HG02763 (cell line): ENCODE data around the gene HIGD2A.

Experiments
- ATAC-seq: cut with Tn5 transposase; IDR thresholded peaks from one replicate; pipeline ENCODE4 v1.9.1; 2021; ENCODE audit warnings: mild to moderate bottlenecking, moderate library complexity; ENCODE audit not compliant: unreplicated experiment

HIGD2A gene

GRCh38 chr5:176415240-176415951, 26.8 kb downstream of the HIGD2A start:
- no peak for ATAC-seq

DNA sequence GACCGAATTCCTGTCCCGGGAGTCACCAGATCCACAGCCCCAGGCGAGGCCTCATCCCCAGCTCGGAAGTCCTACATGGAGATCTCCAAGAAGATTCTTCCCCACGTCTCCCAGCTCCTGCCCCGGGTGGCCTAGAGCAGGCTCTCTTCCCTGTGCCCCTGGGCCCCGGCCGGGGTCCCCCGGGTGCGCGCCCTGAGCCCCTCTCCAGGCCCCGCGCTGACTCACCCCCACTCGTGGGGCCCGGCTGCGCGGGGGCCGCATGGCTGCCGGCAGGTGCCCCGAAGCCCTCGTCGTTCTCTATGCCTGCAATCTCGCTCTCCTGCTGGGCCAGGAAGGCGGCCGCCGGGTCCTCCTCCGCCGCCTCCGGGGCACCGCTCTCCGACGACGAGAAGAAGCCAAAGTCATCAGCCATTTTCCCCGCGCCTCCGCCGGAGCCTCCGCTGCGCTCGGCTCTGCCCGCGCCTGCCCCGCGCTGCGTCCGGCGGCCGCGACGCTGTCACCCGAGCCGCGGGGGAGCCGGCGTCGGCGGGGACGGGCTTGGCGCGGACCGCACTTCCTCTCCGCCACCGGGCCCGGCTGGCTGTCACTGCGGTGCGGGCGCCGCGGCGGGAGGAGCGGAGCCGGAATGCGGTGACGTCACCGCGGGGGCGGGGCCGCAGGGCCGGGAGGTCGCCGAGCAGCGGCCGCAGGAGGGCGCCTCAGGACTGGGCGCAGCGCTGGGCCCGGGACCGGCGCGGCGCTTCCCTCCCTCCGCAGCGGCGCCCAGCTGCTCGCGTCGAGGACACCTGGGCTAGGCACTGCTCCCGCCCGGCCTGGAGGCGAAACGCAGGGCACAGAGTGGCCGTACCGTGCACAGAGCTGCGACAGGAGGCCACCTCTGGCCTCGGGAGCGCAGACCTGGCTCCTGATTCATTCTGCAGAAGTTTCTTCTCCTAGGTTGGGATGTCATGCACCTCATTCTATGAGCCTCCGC, 27.7 kb downstream of the HIGD2A start, which contains the start of gene CLTB:
TSS of gene CLTB (minus strand) at position 588 of the 973 bp plus-strand sequence. CDS start at position 412, 176 bp downstream.
- ATAC-seq = peak; percentile 93

DNA sequence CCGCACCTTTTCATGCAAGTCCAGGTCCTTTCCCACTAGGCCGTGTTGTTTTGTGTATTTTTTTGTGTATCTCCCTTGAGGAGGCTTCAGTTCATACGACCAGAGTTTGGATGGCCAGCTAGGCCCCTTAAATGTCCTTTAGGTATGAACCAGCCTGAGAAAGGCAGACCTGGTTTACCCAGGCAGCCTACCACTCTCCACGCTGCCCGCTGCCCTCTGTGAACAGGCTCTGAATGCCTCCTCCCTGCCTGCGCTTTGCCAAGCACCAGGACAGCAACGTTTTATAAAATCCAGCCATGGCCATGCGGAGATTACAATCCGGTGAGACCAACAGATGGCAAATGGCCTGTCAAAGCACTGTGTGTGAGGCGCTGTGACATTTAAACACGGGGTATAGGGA, 28.4 kb downstream of the HIGD2A start:
- ATAC-seq = no peak

DNA sequence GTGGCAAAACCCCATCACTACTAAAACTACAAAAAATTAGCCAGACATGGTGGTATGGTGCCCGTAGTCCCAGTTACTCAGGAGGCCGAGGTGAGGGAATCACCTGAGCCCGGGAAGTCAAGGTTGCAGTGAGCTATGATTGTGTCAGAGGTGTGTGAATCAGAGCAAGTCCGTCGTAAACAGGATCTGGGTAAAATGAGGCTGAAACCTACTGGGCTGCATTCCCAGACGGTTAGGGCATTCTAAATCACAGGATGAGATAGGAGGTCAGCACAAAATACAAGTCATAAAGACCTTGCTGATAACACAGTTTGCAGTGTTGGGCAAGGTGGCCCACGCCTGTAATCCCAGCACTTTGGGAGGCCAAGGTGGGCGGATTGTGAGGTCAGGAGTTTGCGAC, 29.7 kb downstream of the HIGD2A start:
- ATAC-seq = no peak

GRCh38 chr5:176420086-176420485, 31.5 kb downstream of the HIGD2A start:
- no peak for ATAC-seq

DNA sequence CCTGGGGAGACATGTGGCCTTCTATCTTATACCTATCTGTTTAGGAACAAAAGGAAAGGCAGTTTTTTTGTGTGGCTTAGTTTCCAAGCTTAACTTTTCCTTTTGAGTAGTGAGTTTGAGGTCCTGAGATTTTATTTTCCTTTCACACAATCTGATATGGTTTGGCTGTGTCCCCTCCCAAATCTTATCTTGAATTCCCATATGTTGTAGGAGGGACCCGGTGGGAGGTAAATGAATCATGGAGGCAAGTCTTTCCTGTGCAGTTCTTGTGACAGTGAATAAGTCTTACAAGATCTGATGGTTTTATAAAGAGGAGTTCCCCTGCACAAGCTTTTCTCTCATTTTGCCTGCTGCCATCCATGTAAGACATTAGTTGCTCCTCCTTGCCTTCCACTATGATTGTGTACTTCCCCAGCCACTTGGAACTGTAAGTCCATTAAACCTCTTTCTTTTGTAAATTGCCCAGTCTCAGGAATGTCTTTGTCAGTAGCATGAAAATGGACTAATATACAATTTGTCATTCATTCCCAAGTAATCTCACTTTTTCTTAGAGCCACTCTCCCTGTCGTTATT, 32.5 kb downstream of the HIGD2A start:
- ATAC-seq = no peak

- no peak for ATAC-seq
These were observed 35.6 kb downstream of the HIGD2A start for GRCh38 chr5:176424181-176424580.

DNA sequence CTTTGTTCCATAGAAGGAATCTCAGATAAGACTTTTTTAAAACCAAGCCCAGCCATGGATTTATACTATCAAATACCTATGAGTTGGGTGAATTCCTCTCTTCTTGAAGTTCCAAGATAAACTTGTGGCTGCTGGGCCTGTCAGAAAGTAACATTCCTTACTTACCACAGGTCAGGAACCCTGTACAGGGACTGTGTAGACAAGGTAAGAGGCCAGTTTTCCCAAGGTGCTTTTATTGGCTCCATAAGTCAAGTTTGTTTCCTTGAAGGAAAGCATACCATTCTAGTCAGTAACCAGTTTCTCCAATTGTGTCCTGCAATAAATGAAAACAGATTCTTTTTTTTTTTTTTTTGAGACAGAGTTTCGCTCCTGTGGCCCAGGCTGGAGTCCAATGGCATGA, 36.6 kb downstream of the HIGD2A start:
- no peak for ATAC-seq

DNA sequence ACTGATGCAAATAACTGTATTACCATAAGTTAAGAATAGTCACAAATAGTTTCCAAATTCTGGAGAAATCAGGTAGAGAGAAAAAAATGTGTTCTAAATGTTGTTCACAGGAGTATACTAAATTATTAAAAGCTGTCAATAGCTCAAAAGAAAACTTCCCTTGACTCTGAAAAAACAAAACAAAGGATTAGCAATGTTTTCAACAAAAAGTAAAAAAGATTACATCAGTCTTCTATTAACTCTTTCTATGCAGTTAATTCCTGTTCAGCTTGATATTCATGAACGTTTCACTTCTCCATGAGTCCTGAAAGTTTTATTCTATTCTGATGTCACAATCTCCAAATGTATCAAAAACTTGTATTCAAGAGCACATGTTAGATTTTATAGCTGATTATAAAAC, 37.2 kb downstream of the HIGD2A start:
- ATAC-seq = no peak

GRCh38 chr5:176426876-176427275, 38.3 kb downstream of the HIGD2A start:
- ATAC-seq = no peak

DNA sequence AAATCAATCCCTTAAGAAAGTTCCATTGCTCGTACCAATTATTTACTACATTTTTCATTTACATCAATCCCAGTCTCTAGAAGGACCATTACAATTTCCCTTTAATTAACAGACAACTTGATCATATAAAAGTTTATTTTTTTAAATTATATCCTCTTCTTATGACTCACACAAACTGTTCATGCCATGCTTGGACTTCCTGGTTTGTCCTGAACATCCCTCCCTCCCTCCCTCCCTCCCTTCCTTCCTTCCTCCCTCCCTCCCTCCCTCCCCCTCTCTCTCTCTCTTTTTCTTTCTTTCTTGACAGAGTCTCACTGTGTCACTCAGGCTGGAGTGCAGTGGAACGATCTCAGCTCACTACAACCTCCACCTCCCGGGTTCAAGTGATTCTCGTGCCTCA, 39.4 kb downstream of the HIGD2A start:
- ATAC-seq = no peak

DNA sequence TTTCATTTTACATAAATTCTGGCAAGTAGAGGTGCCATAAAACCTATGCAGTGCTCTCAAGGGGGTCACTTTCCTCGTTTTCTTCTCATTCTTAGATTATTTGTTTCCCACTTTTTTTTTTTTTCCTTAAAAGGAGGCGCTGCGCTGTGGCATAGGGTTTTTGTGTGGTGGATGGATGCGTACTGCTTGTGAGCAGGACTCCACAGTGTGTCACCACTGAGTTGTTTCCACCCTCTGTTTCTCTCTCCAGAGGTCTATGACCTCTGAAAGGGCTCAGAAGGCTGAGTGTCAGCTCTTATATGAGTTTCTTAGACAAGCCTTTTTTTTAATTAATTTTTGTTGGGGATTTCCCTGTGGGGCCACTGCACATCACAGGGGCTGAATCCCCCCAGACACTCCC, 41.4 kb downstream of the HIGD2A start:
- no peak for ATAC-seq

DNA sequence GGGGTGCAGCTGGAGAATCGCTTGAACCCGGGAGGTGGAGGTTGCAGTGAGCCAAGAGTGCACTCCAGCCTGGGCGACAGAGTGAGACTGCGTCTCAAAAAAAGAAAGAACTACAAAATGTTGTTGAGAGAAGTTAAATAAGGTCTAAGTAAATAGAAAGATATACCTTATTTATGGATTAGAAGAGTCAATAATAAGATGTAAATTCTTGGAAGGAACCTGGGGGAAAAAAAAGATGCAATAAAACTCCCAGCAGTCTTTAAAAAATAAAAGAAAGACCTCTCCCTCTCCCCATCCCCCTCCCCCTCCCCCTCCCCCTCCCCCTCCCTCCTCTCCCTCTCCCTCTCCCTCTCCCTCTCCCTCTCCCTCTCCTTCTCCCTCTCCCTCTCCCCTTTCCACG, 44.2 kb downstream of the HIGD2A start:
- ATAC-seq = no peak

DNA sequence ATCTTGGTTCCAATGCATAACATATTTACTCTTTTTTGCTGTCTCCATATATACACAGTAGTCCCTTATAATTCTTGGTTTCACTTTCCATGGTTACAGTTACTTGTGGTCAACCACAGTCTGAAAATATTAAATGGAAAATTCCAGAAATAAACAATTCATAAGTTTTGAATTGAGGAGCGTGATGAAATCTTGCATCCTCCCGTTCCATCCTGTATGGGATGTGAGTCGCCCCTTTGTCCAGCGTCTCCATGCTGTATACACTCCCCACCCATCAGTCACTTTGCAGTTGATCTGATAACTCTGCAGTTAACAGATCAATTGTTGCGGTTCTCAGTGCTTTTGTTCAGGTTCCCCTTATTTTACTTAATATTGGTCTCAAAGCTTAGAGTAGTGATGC, 48.1 kb downstream of the HIGD2A start:
- no peak for ATAC-seq

- ATAC-seq = no peak
These were observed 50.6 kb downstream of the HIGD2A start for GRCh38 chr5:176438959-176439757.
